Hippocampal formation (tissue), 2 donors: ENCODE data around the gene DEPP1.

ENCODE experiments used
- DNase-seq, 2 donors: peaks; one replicate each; lab custom pipeline; 2025; lab: John Stamatoyannopoulos, UW

The DEPP1 gene

DNA sequence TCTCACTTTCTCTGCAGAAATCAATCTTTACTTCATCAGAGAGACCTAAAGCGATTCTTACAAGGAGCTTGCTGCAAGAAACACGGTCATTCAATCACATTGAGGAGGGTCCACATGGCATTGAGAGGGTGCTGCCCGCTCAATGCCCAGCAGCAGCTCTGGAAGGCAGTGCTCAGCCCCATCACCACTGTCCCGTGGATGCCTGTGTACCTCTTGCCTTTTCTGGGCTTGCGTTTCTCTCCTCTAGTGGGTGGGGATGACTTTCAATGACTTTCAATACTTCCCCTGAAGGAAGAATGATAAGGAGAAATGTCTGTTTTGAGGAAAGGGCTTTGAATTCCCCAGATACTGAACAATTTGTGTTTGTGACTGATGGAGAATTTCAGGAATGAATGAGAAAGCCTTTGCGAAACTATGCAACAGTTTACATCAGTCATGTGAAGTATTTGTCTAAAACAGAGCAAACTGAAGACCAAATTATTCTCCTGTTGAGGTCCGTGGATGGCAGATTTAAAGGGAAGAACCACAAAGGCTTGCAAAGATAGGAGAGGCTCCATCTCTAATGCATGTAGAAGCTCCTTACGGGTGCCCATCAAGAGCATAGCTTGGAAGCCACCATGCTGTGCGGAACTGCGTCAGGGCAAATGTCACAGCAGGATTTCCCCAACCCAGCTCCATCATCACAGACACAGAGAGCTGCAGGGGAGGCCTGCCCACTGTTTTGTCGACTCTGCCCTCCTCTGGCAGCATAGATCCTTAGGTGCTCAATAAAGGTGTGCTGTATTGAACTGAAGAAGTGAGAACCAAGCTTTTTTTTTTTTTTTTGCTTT is 15.5 kb upstream of the DEPP1 start:
- no peak for DNase-seq

DNA sequence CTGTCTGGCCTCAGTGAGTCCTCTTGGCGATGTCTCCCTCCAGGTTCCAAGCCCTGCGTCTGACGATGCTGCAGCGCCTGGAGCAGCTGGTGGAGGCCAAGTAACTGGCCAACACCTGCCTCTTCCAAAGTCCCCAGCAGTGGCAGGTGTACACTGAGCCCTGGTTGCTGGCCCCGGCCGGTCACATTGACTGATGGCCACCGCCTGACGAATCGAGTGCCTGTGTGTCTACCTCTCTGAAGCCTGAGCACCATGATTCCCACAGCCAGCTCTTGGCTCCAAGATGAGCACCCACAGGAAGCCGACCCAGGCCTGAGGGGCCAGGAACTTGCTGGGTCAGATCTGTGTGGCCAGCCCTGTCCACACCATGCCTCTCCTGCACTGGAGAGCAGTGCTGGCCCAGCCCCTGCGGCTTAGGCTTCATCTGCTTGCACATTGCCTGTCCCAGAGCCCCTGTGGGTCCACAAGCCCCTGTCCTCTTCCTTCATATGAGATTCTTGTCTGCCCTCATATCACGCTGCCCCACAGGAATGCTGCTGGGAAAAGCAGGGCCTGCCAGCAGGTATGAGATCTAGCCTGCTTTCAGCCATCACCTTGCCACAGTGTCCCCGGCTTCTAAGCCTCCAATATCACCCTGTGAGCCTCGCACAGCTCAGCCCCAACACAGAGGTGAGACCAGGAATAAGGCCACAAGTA is 14.8 kb upstream of the DEPP1 start:
- DNase-seq = no peak

DNA sequence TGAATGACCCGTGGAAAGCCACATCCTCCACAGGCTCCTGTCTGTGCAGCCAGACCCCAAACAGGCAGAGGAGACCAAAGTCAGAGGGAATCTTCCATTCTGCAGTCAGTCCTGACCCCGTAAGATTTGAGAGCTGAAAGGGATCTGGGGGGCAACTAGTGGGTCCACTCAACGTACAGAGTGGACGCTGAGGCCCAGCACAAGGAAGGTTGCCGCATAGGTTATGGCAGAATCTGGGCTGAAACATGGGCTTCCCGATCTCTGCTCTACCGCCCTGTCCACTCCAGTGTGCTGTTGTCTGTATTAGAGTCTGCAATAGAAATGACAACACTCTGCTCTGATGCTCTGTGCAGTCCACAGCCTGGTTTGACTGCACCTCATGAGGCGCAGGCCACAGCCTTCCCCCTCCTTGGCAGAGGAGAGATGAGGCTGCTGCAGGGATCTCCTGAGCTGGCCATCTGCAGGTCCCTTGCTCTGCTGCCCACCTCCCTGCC is 14.2 kb upstream of the DEPP1 start:
- no peak for DNase-seq

DNA sequence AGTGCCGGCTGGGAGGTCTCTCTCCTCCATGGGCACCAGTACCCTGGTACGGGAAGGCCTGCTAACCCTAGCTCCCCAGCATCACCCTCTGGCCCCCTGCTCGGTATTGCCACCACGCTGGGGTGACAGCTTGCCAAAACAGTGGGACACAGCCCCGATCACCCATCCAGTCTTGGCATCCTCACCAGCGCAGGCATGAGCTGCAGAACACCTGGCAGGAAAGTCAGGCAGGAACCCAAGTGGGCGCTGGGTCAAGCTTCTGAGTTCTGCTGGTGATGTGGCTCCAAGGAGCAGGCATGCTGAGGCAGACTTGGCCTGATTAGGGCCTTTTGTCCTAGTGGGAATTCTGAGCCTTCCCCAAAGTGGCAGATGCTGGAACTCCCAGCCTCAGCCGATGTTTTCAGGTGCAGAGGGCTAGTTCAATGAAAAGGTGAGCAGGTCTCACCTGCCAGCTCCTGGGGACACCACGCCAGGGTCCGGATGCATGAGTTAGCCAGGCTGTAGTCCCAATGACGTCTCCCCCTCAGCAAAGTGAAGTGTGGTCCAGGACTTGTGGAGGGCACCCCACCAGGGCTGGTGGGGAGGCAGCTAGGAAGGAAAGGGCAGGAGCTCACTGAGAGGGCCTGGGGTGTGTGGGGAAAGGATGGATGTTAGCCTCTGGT is 13.6 kb upstream of the DEPP1 start:
- DNase-seq = no peak

DNA sequence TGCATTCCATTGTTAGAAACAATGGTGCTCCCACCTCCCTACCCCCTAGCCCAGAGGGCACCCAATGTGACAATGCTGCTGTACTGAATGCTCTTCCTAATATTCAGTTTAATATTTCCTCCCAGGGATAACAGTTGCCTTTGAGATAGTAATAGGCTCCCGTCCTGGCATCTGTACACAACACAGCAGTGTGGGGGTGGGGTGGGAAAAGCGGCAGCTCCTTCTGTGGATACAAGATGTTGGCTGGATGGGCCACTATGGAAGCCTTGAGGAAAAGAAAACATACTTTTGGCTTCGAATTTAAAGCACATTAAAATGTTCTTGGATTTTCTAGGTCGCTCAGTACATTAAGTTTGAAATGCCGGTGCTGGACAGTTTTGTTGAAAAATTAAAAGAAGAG is 13.0 kb upstream of the DEPP1 start:
- DNase-seq = no peak

DNA sequence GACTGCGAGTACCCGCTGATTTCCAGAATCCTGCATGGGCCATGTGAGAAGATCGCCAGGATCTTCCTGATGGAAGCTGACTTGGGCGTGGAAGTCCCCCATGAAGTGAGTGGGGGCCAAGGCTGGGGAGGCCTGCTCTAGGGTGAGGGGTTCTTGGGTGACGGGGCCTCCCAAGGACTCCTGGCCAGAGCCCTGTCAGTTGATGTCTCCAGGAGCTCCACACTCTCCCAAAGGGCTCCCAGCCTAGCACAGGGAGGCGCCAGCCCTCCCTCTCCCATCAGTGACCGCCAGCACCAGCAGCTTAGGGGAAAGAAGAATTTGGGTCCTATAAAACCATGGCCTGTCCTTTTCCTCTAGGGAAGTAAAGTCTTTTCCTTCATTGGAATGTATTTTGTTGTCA is 12.4 kb upstream of the DEPP1 start:
- no peak for DNase-seq

DNA sequence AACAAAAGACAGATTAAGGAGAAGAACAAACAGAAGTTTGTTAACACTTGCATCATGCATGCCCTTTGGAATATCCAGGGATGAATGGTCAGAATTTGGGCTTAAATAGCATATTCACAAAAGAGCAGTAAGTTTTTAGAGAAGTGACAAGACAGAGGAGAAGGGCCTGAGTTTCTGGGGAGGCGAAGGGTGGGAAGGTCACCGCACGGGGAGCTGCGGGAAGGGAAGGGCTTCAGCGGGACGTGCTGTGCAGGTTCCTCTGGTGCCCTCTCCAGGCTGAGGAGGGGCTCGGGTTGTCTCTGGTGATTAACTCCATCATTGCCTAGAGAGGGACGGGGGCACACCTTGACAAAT is 11.7 kb upstream of the DEPP1 start:
- DNase-seq = no peak

DNA sequence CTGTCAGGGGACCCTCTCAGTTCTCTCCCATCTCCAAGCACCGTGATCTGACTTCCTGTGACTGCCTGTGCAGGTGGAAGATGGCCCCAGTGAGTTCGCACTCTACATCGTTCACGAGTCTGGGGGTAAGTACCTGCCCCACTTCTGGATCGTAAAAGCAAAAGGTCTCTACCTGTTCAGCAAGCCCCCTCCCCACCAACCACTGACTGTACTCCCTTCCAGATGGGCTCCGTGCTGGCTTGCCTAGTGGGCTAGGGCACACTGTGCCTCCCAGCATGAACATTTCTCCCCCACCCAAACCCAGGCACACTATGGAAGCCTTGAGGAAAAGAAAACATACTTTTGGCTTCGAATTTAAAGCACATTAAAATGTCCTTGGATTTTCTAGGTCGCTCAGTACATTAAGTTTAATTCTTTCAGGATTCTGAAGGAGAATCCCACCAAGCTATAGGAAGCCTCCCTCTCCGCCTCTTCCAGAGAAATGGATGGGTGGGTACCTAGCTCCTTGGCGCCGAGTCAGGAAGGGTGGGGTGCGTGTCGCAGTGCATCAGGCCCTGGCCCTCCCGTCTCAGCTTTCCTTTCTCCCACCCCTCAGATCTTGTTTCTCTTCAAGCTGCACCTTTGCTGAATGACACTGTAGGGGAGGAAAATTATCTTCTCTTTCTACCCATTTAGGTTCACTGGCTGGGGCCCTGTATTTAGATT is 11.1 kb upstream of the DEPP1 start:
- DNase-seq = no peak

DNA sequence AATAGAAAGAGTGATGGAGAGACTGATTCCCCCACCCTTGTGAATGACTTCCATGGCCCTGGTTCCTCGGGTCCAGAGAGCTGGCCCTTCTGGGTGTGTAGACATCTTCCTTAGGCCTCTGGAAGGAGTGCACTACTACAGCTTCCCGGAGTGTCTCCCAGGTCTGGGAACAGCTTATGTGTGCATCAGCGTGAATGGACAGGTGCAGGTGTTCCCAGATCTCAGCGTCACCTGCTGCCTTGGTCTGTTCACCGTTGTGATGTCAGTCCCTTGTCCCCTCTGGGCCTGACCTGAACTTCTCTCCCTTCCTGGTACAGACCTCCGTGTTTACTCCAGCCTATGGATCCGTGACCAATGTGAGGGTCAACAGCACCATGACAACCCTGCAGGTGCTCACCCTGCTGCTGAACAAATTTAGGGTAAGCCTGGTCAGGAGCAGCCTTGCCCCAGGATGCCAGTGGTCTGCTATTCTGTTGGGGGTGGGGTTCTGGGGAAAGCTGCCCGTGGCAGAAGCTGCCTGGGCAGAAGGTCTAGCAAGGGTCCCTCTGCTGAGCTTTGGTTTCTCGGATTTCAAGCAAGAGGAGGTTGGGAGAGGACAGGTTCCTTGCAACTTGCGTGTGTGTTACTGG is 10.5 kb upstream of the DEPP1 start:
- no peak for DNase-seq

DNA sequence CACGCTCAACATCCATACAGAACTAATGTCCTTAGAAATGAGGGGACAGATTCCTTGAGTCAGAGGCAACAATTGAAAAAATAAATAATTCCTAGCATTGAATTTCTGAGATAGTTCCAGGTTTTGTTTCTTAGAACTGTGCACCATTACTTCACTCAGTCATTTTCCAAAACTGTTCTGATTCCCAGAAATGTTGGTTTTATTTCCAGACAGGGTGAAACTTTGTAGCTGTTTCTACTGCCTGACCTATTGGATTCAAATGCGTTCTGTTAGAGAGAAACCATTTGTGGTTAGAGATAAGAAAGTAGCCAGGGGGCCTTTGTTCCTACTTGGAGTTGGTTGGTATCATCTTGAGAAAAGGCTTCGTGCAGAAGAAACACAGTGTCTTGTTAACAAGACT is 8.1 kb upstream of the DEPP1 start:
- no peak for DNase-seq

DNA sequence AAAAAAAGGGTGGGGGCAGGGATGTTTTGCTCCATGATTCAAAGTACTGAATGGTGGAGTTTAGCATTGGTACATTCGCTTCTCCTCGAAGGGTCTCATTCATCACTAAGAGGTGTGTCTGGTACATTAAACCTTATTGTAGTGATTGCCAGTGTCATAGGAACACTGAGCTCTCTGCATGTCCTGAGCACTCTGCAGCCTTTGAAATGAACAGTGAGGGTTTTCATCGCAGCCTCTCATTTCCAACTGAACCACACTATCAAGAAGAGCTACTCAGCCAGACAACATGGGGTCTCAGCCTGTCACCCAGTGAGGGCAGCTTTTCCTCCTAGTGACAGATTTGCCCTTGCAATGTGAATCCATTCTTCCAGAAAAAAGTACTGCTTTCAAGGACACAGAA is 7.6 kb upstream of the DEPP1 start:
- DNase-seq = no peak

DNA sequence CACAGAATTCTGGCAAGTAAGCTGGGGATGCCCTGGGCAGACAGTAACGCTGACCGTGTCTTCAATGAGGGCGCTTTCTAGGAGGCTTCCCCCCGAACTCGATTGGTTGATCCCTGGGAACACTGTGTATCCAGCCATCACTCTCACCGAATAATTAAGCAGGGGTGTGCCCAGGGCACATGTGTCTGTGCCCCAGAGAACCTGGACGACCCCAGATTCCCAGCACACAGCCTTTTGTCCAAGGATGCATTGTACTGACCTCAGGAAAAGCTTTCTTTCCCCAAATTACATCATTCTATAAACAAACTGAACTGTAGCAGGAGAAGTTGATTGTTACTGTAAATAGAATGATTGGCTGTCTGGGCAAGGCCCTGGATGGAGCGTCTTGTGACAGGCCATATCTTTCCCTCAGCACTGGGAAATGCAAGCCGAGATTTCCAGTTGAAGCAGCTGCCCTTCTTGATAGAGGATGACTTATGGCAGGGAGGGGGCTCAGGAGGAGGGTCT is 6.6 kb upstream of the DEPP1 start:
- no peak for DNase-seq

DNA sequence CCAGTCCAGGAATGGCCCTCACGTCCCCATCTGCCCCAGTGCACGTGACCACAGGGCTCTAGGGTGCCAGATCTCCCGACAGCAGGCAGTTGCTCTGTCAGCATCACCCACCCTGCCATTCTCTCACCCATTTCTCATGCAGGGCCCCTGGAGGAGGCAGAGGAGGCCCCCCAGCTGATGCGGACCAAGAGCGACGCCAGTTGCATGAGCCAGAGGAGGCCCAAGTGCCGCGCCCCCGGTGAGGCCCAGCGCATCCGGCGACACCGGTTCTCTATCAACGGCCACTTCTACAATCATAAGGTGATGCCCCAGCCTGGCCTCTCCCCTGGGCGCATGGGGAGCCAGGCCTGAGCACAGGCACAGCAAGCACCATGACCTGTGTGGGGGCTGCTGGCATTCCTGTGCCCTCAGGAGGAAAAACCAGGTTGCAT is 6.1 kb upstream of the DEPP1 start:
- no peak for DNase-seq

DNA sequence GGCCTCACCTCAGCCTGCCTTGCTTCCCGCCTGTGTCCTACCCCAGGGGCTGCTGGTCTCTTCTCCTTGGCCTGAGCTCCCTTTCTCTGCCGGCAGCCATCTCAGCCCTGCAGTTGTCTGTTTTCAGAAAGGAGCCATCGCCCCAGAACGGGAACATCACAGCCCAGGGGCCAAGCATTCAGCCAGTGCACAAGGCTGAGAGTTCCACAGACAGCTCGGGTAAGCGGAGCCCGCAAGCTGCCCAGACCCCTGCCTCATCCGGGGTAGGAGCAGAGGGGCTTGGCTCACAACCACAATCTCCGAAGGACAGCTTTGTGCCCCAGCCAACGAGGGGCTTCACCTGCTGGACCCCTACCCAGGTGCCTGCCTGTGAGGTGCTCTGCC is 5.3 kb upstream of the DEPP1 start:
- no peak for DNase-seq

DNA sequence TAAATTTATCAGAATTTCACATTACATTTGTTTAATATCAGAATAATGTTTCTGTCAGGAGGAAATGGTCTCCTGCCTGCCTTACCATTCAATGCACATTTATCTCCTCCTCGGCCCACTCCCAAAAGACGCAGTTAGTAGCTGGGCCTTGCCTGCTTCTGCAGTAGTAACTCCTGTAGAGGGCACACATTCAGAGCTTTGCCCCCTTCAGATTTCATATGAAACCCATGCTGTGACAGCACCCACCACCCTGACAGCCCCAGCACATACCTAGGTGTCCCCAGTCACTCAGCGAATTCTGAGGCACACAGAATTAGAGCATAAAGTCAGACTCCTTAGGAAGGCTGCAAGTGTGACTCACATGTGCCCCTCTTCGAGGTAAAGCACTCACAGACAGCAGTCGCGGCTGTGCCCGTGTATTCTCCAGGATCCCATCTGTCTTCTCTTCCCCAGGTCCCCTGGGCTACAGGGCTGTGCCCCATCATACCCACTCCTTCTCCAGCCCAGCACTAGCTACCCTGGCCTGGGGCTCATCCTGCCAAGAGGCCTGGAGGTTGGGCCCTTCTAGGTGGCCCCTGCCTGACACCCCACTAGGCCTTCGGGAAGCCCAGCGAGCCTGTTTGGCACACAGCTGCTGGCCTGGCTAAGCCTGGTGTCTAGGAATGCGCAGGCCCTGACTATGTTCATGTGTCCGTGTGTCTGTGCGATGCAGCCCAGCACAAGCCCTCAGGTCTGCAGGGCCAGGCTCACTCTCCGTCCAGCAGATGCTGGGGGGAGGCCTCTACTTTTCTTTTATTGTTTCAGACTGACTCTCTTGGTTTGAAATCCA is 4.7 kb upstream of the DEPP1 start:
- DNase-seq = no peak

DNA sequence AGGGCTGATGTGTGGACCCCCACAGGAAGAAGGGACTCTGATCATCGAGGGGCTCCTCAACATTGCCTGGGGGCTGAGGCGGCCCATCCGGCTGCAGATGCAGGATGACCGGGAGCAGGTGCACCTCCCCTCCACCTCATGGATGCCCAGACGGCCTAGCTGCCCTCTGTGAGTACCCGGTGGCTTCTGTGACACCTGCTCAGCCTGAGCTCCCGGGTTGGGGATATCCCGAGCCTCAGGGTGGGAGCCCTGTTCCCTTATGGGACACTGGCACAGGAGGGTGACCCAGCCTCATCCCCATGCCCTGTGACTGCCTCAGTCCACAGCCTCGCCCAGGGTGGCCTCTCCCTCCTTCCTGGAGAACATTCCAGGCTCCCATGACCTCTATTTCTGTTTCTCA is 3.9 kb upstream of the DEPP1 start:
- DNase-seq = no peak

DNA sequence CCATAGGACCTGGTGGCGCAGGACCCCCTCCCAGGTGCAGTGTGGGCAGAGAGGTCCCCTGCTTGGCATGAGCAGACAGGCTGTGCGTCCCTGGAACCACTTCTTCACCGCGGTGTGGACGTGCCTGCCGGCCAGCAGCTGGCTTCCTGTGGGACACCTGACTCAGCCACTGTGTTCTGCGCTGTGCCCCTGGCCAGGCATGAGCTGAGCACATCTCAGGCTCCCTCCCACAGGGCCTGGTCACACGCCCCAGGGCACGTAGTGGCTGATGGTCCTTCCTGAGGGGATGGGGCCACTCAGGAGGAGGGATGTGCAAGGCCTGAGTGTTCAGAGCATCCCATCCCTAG is 3.5 kb upstream of the DEPP1 start:
- no peak for DNase-seq

DNA sequence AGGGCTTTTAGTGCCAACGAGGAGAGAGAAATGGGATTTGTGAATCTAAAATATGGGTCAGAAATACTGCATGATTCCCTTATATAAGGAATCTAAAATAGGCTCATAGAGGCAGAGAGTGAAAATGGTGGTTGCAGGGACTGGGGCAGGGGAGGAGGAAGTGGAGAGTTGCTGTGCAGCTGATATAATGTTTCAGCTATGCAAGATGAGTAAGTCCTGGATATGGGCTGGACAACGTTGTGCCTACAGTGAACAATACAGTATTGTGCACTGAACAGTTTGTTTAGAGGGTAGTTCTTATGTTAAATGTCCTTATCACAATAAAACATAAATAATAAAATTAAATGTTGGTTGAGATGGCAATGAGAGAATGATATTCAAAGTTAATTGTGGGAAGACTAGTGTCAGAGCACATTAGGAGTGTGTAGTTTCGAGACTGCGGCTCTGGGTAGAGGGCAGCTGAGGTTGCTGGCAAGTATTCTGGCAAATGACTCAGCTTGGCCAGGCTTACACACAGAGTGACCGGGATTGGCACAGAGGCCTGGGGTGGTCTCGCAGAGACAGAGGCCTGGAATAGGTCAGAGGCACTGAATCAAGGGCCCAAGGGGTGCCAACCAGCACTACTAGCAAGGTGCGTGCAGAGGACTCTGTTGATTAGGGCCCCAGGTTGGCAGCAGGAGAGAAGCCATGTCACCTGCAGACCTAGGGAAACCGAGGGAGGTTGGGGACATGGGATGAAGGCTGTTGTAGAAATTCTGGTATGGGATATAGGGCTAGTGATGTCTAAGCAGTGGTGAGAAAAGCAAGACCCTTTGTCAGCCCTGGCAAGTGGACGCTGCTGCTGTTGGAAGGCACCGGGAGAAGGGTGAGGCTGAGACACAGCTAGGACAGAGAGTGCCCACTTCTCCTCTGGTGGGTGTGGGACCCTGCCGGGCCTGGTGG is 2.8 kb upstream of the DEPP1 start:
- peak in 1 of 2 donors; percentile 32 for DNase-seq

DNA sequence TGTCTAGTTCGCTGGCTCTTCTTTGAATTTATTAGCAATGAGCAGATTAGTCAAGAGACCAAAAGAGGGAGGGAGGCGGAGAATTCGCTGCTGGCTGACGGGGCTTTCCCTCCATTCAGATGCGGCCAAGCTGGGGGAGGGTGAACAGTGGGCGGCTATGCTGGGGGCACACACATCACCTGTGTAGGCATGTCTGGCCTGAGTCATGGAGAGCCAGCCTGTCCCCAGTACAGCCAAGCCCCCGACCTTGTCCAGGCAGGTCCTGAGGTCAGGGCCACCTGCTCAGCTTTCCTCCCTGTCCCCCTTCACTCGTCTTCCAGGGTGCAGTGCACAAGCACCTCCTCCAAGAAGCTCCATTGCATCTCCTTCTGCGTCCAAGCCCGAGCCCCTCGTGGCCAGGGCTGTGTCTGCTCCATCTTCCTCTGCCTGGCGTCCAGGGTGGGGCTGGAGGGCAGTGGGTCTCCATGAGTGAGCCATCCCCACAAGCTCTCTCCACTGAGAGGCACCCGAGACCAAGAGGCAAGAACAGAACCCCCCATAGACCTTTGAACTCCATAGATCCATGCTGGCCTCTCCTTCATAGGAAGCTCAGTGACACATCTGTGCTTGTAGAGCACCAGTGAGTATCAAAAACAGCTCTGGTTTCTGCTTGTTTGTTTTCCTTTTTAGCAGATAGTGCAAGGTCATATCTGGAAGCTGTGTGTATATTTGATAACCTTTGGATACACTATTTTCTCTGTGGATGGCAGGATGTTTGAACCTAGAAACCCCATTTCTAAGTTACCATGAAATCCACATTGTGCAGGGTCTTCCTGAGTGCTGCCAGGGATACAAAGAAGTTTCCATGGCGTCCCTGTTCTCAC is 1.9 kb upstream of the DEPP1 start:
- DNase-seq = no peak
